MV-4-11 (cell line): ENCODE data around the gene MAP2K5.

Source experiments
- DNase-seq: peaks from one replicate; lab custom pipeline; 2025; lab: John Stamatoyannopoulos, UW

The MAP2K5 gene

DNA sequence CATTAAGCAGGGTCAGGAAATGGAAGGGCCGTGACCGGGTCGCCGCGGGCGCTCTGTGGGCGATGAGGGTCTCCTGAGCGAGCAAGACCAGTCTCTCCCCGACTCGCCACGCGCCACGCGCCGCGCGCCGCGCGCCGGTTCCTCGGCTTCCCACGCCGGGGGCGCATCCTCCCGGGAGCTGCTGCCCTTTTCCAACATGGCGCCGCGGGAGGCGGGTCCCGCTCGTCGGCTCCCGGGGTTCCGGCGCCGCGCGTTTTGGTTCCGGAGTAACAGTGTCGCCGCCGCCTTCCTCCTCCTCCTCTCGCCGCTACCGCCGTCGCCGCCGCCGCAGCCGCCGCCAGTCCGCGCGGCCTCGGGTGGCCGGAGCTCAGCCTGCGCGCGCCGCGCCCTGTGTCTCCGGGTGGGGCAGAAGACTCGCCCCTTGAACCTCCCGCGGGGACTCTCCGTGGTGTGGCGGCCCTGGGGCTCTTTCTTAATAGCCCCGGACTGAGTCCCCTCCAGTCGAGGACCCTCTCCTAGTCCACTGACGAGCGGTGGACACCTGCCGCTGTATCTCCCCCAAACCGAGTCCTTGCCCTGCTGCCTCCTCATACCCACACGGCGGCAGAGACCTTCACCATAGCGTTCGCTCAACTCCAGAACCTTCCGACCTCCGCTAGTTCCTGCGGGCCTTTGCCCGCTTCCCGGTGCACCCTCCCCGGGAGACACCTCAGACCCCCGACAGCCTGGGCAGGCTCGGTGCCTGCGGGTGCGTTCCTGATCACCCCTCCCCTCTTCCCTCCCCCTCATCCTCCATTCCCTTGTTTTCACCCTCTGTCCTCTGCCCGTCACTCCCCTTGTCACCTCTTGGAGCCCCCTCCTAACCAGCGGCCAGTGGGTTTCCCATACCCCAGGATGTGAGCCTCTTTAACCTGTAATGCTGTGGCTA is at the start of gene MAP2K5:
MAP2K5 (plus strand) TSS at position 284 of the 928 bp plus-strand sequence; CDS start at position 917, 633 bp downstream.
- DNase-seq, result peak; percentile 65

DNA sequence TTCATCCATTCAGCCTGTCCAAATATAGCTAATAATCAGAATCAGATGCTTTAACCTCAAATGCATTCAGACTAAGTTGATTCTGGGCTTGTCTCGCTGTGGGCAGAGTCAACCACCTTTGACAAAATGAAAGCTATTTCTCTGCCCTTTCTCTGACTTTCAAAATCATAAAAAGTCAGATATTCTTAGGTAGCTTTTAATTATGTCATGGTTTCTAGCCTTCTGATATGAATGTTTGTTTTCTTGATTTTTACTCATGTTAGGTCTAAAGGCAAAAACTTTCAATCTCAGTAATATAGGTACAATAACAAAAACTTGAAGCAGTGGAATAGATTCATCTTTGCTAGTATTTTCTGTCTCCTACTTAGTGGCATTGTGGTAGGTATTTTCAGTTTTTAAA is 46.9 kb upstream of the MAP2K5 start:
- no peak for DNase-seq

DNA sequence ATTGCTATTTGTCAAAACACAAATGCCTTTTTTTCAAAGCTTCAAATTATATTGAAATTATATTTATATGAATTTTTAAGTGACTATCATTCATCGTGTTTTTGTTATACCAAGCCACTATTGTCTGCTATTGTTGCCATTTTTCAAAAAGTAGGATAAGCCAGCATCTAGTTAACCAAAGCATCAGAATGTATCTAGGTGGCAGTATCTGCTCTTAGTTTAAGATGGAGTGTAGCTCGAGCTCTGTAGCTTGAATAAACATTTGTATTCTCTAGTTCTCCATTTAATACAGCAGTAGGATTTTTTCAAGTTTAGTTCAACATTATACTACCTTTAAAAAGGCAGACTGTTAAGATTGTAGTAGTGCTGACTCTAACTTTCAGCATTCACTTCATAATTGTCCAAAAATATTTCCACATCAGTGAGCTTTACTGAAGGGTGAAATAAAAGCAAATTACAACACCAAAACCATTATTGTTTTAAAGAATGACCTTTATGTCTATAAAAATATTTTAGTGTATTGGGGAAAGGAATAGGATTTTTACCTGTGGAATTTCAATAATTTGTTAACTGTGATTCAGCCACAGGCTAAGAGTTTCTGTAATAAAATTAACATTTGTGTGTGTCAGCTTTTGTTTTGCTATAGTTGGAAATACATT is 41.2 kb upstream of the MAP2K5 start:
- DNase-seq, result peak; percentile 57

DNA sequence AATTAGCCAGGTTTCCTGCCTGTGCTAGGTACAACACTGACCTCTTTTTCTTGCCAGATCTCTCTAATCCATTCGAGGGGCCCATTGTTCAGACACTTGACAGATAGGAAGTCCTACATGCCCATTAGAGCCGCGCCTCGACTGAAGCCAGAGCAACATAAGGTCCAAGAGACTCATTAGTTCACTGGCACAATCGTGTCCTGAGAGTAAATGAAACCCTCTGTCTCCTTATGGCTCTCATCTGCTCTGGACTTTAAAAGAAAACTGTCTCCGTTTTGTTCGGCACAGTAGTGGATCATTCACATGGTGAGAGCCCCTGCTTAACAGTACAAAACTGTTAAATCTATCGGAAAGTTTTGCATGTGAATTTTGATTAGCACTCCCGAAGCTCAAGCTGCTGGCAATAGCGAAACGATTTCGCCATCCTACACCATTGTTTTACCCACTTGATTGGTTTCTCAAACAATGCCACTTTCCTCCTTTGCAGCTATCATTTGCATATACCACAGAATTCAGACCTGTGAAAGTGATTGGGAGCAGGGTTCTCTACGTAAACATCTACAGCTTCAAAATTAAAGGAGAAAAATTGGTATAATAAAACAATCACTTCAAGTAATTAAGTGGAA is 40.6 kb upstream of the MAP2K5 start:
- no peak for DNase-seq

DNA sequence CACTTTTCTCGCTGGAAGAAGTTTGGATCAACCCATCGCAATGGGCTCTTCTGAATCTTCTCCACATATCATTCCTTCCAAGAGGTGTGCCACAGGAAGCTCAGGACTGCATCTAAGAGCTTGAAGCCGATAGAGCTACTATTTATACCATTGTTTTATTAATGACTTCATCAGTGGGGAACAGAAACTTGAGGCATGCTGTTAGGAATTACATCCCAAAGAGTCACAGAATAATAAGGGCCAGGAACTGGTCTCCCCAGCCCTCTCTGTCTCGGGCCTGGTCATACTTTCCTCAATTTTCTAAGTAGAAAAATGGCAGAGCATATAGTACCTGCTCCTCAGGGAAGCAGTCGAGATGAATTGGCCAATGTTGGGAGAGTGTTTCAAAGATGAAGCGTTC is 38.4 kb upstream of the MAP2K5 start:
- no peak for DNase-seq

DNA sequence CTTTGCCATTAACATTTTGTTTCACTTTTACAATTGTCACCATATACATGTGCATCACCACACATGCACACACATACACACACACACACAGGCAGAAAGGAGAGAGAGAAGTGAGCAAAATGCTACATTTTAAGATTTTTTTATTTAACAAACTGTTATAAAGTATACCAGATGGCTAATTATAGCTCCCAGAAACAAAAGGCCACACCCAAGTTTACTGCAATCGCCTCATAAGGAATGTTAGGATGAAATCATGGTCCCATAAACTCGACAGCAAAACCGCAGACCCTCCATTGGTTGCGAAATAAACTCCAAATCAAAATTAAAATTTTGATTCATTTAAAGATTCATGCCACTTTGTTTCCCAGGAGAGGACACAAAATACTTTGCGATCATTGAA is 37.7 kb upstream of the MAP2K5 start:
- peak; percentile 7 for DNase-seq

DNA sequence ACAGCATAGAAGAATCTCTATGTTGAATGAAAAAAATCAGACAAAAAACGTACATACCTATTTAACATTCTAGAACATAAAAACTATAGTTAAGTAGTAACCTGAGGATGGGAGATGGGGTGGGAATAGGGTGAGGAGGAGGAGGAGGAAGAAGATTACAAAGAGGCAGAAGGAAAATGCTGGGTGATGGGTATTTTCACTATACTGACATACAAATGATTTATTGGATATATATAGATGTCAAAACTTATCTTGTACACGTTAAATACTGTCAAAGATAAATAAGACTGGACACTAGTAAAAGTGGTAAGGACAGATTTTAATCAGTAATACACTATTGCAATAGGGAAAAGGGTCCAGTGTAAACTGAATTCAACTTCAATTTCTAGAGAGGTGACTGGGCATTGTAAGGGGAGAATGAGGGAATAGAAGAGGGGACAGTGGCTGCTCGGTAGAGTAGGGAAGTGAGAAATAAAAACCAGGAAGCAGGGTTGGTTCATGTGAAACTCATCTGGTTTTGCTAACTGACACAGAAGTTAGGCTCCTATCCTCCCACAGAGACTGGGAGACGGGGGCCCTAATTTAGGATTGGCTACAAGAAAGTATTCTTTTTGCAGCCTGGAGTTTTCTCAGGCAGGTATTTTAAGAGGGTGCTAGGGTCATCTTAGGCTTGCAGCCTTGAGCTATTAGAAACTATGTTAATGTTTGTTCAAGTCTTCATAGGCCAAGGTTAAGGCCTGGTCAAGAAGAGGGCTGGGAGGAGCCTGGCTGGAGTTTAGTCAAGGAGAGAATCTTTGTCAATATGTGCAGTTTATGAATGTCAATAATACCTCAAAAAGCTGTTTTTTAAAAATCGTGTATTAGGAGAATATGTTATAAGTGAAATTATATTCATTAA is 36.6 kb upstream of the MAP2K5 start:
- peak; percentile 87 for DNase-seq

DNA sequence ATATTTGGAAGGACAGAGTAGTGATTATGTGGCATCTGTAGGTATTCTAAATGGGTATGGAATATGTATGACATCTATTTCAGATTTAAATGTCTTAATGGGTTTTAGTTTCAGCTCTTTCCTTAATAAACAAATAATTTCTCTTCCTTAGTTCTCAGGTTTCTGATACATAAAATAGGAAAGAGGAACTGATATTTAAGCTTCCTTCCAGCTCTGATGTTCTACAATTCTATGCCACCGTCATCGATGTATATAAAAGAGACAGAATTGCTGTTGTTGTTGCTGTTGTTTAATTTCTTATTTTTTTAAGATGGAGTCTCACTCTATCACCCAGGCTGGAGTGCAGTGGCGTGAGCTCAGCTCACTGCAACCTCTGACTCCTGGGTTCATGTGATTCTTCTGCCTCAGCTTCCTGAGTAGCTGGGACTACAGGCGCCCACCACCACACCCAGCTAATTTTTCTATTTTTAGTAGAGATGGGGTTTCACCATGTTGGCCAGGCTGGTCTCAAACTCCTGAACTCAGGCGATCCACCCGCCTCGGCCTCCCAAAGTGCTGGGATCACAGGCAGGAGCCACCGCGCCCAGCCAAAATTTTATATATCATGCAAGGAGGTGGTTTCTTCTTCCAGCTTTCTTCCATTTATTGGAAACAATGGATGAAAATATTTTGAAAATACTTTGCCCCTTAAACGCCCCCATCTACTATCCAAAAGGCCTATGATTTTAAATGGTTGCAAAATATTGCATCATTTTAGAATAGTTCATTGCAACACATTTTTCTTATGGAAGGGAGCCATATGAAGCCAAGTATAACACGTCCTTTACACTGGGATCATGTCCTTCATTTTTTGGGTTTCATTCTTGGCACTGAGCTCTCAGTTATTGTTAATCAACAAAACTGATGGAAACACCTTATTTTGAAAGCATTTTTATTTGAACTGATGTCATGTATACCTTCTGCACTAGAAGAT is 35.4 kb upstream of the MAP2K5 start:
- peak; percentile 59 for DNase-seq

DNA sequence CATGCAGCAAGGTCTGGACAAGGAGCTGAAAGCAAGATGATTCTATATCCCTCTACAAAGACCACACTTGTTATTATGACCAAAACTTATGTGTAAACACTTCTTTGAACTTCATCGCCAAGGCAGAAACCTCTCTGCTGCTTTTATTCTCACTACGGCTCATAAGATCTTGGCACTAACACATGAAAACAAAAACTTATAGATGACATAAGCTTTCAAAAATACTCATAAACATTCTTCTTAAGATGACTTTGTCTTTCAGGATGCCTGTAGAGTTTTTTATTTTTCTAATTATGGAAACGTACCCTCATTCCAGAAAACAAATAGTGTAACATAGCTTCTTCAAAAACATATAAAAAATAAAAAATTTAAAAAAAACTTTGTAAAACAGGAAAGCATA is 34.1 kb upstream of the MAP2K5 start:
- no peak for DNase-seq

DNA sequence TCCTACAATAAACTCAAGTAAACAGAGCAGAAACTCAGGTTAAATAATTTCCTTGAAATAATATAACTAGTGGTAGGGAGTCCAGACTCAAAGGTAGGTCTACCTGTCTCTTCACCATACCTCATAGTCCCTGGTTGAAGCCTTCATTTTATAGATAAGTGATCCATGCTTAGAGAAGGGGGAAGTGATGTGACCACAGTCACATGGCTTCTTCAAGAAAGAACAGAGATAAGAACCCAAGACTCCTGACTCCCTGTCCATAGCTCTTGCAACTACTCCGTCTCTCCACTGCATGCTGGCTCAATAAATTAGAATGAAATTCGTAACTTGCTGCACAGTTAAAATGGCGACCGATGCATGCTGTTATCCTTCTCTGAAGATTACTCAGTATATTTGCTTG is 32.6 kb upstream of the MAP2K5 start:
- peak; percentile 37 for DNase-seq

DNA sequence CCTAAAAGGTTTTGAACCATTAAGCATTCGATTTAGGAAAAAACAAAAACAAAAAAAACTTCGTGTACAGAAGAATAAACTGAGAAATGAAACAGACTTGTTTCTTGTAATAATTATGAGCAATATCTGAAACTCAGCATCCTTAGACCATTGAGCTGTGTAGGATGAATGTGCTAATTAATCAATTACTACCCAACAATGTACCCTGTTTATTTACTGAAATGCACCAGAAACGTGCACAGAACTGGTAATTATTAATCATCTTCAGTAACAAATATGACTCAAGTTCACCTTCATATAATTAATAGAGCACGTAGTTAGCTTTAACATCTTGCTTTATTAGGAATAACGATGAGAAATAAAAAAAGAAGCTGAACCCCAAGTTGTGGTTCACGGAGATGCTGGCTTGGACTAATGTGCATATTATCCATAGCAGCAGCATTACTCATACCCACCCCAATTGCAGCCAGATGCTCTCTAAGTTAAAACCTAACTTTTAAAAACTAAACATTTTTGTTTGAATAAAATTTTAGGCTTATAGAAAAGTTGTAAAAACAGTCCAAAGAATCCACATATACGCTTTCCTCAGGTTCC is 31.8 kb upstream of the MAP2K5 start:
- DNase-seq, result no peak

DNA sequence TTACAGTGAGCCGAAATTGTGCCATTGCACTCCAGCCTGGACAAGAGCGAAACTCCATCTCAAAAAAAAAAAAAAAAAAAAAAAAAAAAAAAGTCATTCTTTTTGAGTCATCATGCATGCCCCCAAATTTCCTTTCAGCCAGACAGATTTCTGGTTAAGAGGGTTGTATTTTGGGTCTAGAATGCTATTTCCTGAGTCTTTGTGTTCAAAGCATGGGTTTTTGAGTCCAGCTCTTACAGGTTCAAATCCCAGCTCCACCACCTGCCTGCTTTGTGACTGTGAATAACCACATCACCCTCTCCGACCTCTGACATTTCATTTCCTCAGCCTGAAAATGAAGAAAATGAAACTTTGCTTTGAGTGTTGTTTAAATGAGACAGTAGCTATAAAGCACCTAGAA is 30.9 kb upstream of the MAP2K5 start:
- no peak for DNase-seq

DNA sequence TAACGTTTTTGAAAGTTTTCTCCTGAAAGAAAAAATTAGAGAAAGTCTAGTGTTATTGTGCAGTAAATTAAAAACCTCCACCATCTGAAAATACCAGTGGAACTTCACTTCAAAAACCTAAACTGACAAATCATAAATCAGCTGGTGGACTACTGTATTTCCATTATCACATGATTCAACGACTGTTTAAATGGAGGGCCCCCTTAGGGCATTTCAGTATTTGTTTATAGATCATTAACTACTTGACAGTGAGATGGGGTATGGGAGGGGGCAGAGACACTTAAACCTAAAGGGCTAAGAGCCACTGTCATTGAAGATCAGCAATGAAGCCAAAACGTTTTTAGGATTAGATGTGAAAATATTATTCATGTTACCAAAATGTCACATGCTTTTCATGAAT is 30.4 kb upstream of the MAP2K5 start:
- DNase-seq, result no peak

DNA sequence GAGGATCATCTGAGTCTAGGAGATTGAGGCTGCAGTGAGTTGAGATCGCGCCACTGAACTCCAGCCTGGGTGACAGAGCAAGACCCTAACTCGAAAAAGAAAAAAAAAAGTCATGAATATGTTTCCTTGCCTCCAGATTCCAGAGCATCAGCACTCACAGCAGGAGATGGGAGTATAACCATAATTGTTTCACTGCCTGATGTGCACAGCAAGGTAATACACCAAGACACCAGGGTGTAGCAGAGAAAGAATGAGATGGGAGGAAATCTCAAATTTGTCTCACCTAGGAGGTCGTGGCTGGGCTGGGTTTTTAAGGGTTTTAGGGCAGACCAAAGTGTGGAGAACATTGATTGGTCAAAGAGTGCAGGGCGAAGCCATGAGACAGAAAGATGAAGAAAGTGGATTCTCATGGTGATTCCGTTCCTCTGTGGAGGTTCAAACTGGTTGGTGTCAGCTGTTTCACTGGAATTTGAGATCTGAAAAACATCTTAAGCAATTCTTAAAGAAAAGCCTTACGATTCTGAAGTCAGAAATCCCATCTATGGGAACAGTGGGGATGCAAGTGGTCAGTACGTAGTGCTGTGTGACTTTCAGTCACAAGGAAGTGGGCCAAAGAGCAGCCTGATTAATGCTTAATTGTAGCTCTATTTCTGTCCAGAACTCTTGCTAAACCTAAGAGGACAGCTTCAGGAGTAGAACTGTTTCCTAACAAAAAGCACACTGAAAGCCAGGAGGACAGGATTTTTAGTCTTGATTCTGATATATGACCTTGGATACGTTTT is 29.4 kb upstream of the MAP2K5 start:
- no peak for DNase-seq

DNA sequence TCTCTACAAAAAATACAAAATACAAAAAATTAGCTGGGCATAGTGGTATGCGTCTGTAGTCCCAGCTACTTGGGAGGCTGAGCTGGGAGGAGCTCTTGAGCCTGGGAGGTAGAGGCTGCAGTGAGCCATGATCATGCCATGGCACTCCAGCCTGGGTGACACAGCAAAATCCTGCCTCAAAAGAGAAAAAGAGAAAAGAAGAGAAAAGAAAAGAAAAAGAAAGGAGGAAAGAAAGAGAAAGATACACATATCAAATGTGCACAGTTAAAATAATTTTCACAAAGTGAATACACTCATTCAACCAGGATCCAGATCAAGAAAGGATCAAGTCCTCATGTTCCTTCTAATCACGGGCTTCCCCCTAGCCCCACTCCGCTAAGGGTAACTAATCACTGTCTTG is 27.4 kb upstream of the MAP2K5 start:
- DNase-seq, result no peak

DNA sequence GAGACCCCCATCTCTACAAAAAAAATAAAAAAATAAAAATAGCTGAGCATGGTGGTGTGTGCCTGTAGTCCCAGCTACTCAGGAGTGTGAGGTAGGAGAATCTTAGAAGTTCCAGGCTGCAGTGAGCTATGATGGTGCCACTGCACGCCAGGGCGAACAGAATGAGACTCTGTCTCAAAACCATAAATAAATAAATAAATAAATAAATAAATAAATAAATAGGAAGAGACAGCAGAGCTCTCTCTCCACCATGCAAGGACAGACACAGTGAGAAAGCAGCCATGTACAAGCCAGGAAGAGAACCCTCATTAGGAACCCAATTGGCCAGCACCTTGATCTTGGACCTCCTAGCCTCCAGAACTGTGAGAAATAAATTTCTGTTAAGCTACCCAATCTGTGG is 26.9 kb upstream of the MAP2K5 start:
- no peak for DNase-seq

DNA sequence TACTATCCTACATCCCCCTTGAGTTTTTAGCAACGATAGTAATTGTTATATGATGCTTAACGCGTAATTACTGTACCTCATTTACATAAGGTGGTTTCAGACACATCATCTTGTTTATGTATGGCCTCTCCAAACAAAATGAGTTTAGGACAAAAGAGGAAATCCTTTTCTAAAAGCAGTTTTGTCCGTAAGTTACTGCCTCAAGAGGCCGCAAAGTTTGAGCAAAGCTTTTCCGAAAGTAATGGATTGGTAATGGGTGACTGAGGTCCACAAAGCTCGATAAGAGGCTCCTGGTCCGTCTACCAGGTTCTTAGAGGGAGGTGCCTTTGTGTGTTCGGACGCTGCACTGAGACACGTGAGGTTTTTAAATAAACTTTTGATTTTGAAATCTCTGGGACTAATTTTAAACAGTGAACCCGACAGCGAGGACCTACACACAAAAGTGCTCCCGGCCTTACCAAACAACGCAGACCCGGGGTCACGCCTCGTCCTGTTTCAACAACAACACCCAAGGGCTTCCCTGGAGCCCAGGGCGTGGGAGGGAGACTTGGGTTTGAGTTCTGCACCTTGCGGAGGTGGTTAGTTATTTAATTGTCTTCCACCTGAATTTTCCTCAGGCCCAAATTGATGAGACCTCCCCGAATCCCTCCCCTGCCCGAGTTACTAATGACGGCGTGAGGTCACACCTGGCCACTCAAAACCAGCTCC is 22.0 kb upstream of the MAP2K5 start:
- DNase-seq, result peak; percentile 71

DNA sequence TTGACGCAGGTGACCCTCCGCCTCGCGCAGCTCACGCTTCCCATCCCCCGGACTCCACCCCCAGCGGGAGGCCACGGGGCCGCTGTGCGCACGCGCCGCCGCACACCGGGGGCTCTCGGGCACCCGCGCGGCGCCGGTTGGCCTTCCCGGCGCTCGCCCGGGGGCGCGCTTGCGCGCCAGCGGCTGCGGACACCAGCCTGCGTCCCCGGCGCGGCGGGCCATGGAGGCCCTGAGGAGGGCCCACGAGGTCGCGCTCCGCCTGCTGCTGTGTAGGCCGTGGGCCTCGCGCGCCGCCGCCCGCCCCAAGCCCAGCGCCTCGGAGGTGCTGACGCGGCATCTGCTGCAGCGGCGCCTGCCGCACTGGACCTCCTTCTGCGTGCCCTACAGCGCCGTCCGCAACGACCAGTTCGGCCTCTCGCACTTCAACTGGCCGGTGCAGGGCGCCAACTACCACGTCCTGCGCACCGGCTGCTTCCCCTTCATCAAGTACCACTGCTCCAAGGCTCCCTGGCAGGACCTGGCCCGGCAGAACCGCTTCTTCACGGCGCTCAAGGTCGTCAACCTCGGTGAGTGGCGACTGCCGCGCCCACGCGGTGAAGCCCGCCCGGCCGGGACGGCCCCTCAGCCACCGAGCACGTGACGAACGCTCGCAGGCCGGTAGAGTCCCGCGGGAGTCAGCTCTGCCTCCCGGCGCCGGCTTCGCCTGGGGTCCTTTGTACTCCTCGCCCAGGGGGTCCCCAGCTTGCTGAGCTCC is 21.3 kb upstream of the MAP2K5 start, which contains the start of gene C15orf61:
C15orf61 (plus strand) TSS at position 103 of the 754 bp plus-strand sequence; CDS start at position 221, 118 bp downstream.
- DNase-seq, result peak; percentile 71
